ENCODE measurements around the gene SELPLG. TPM values are rescaled to one million over a fixed set of nuclear protein-coding genes. Genes with fewer than 3 reads are reported as not detected.

SELPLG gene
- total RNA-seq, 1 experiment from 2014 or later = 0.34 TPM

- TF ChIP-seq CTCF (conservative IDR thresholded peaks at IDR 0.05; ENCODE audit: low read depth, low read length) = no peak
- no peak for TF ChIP-seq EZH2 (IDR thresholded peaks at IDR 0.05; ENCODE audit: borderline replicate concordance, low read depth, low read length, poor library complexity, severe bottlenecking)
- POLR2A ChIA-PET (ENCODE audit: low non-redundant PET) = no interaction called here
- peaks cover 17% of the 10 kb centered on the region for H3K36me3 ChIP-seq (ENCODE audit: insufficient read depth, low read length, poor library complexity, severe bottlenecking)
- H3K27ac ChIP-seq (ENCODE audit: low read depth, low read length, poor library complexity, severe bottlenecking) = no peak overlapping the region
- intact Hi-C loops (cut with micrococcal nuclease; ENCODE audit: unreplicated experiment) = no loop called here
- no TSS peak for BruUV-seq (replicated peaks)
- no peaks in the 10 kb centered on the region for H3K4me1 ChIP-seq (ENCODE audit: insufficient read depth, low read length, poor library complexity, severe bottlenecking)
- no peaks in the 10 kb centered on the region for H3K27me3 ChIP-seq (replicated peaks; ENCODE audit: insufficient read depth, low read depth, low read length, poor library complexity)
- H3K9me3 ChIP-seq (ENCODE audit: low read depth, low read length, poor library complexity, severe bottlenecking) = no peaks in the 10 kb centered on the region
- CTCF ChIA-PET = no interaction called here
- DNase-seq (ENCODE audit: low spot score) = no peak
- no peak overlapping the region for H3K4me3 ChIP-seq (ENCODE audit: low read depth, low read length, poor library complexity, severe bottlenecking)
These were observed 8.0 kb upstream of the SELPLG start for GRCh38 chr12:108641446-108642268.

DNA sequence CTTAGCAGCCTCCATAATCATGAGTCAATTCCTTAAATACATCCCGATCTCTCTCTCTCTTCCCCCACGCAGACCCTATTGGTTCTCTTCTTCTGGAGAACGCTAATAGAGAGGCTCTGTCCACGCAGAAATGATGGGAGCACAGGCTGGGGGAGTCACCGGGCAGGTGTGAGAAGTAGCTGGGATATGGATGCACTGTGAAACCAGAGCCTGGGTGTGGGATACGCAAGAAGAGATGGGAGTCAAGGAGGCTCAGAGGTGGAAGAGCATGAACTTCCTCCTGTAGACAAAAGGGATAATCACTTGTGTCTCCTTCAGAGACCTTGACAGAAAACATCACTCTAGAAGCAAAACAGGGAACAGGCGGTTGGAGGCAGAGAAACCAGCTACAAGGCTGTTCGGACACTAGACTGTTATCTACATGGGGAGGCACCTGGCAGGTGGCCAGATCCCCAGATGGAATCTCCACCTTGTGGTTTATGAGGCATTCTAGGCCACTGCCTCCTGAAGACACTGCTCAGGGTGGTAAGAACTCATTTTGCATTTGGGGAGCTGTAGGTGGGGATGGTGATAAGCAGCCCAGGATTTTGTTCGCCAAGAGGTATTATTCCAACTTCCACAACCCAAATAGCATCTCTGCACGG is 7.2 kb upstream of the SELPLG start:
- no peak for DNase-seq (ENCODE audit: low spot score)

More for the DNA sequence above, 7.2 kb upstream of the SELPLG start:
- Histone ChIP-seq H3K9me3 (ENCODE audit: low read depth, low read length, poor library complexity, severe bottlenecking) (no peaks in the 10 kb centered on the region), H3K27ac (ENCODE audit: low read depth, low read length, poor library complexity, severe bottlenecking) (no peak overlapping the region), H3K36me3 (ENCODE audit: insufficient read depth, low read length, poor library complexity, severe bottlenecking) (peaks cover 10% of the 10 kb centered on the region), H3K27me3 (replicated peaks; ENCODE audit: insufficient read depth, low read depth, low read length, poor library complexity) (no peaks in the 10 kb centered on the region), H3K4me3 (ENCODE audit: low read depth, low read length, poor library complexity, severe bottlenecking) (no peak overlapping the region), H3K4me1 (ENCODE audit: insufficient read depth, low read length, poor library complexity, severe bottlenecking) (no peaks in the 10 kb centered on the region)
- intact Hi-C loops (cut with micrococcal nuclease; ENCODE audit: unreplicated experiment) = no loop called here
- BruUV-seq (replicated peaks) = no TSS peak
- CTCF ChIA-PET = no interaction called here
- no peak for TF ChIP-seq EZH2 (IDR thresholded peaks at IDR 0.05; ENCODE audit: borderline replicate concordance, low read depth, low read length, poor library complexity, severe bottlenecking)
- no peak for TF ChIP-seq CTCF (conservative IDR thresholded peaks at IDR 0.05; ENCODE audit: low read depth, low read length)
- POLR2A ChIA-PET (ENCODE audit: low non-redundant PET) = no interaction called here

Data from A673 (cell line).